Transverse colon (tissue), 4 donors: ENCODE measurements around the gene GPX5.

ENCODE experiments used
- EP300 ChIP-seq: sonication (generic); formaldehyde crosslinking; IDR thresholded peaks from one replicate; pipeline ENCODE4 v1.6.1; 2017; ENCODE audit warnings: antibody characterized with exemption, low read depth
- POLR2A ChIP-seq: fragments of 450-650 bp; IDR thresholded peaks from one replicate; pipeline ENCODE4 v1.6.1; 2016; ENCODE audit warnings: antibody characterized with exemption, mild to moderate bottlenecking, moderate library complexity
- POLR2AphosphoS5 ChIP-seq, 3 donors: sonication (generic); formaldehyde crosslinking; IDR thresholded peaks; one replicate each; pipeline ENCODE4 v1.6.1; 2016; ENCODE audit warnings: antibody characterized with exemption in 3 of 3
- TF ChIP-seq, protein P1 (sequence below), 5 experiments: fragments of 200-600 bp in 3 of 5; fragments of 450-650 bp in 2 of 5; sonication (generic) in 3 of 5; IDR thresholded peaks; 1 replicate in 2 of 5; 2 replicates in 3 of 5; pipeline ENCODE4 v1.5.1; 2016 to 2017; ENCODE audit warnings: antibody characterized with exemption in 5 of 5, inconsistent platforms in 3 of 5, mild to moderate bottlenecking in 2 of 5, moderate library complexity in 1 of 5

DNA sequence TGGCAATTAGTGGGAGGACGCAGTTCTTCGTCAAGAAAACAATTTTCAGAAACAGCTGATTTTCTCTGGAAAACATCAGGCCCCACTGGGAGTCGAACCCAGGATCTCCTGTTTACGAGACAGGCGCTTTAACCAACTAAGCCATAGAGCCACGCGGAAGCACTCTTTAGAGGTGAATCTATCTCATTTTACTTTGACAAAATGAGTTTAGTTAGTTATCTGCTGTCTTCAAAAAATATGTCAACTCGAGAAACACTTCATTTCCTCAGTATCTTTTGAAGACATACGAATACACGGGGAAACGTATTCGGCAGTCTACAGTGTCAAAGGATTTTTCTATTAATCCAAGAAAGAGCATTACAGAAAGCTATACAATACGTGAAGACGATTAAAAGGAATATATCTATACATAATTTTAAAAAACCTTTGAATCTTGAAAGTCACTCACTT, 36.7 kb upstream of the GPX5 start:
- TF ChIP-seq EP300, result no peak
- no peak for TF ChIP-seq POLR2A
- TF ChIP-seq, protein P1, sequence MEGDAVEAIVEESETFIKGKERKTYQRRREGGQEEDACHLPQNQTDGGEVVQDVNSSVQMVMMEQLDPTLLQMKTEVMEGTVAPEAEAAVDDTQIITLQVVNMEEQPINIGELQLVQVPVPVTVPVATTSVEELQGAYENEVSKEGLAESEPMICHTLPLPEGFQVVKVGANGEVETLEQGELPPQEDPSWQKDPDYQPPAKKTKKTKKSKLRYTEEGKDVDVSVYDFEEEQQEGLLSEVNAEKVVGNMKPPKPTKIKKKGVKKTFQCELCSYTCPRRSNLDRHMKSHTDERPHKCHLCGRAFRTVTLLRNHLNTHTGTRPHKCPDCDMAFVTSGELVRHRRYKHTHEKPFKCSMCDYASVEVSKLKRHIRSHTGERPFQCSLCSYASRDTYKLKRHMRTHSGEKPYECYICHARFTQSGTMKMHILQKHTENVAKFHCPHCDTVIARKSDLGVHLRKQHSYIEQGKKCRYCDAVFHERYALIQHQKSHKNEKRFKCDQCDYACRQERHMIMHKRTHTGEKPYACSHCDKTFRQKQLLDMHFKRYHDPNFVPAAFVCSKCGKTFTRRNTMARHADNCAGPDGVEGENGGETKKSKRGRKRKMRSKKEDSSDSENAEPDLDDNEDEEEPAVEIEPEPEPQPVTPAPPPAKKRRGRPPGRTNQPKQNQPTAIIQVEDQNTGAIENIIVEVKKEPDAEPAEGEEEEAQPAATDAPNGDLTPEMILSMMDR (IDR thresholded peaks at IDR 0.05), result no peak
- no peak for TF ChIP-seq POLR2AphosphoS5 (IDR thresholded peaks at IDR 0.05)
